ENCODE measurements around the gene KPTN.

DNA sequence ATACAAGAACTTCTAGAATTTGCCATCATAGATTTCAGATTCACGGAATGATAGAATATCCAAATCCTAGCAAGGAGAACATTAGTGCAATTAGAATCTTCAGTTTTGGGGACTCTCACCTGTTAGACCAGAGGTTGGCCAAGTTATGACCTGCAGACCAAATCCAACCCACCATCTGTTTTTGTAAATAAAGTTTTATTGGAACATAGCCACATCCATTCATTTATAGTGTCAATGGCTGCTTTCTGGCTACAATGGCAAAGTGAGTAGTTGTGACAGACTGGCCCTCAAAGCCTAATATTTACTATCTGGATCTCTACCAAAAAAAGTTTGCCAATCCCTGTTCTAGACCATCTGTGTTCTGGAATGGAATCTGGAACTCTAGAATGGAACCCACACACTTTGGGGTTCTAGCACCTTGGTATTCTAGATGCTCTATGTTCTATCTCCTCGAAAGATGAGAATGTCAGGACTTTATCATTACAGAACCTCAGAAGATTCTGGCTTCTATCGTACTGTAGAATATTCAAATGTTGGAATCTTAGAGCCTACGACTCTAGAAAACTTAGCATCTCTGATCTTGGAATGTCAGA lies 2.5 kb downstream of the KPTN start:
- TF ChIP-seq EZH2 (IDR thresholded peaks at IDR 0.05), result no peak
- no peak for TF ChIP-seq YY1 (IDR thresholded peaks at IDR 0.05; ENCODE audit: extremely low read depth, insufficient replicate concordance, low read depth, low read length)
- no peak for TF ChIP-seq POLR2A (IDR thresholded peaks at IDR 0.05; ENCODE audit: borderline replicate concordance, extremely low read depth, insufficient read depth, insufficient read length)
- TF ChIP-seq CTCF (IDR thresholded peaks at IDR 0.05 in 2 of 3, conservative IDR thresholded peaks at IDR 0.05 in 1 of 3; ENCODE audit: borderline replicate concordance in 1 of 3, insufficient read depth in 1 of 3, low read depth in 2 of 3, low read length in 2 of 3), result no peak
- no peak for TF ChIP-seq JUND (IDR thresholded peaks at IDR 0.05)
- TF ChIP-seq ZFX (IDR thresholded peaks at IDR 0.05), result no peak
- TF ChIP-seq TCF7L2 (IDR thresholded peaks at IDR 0.05; ENCODE audit: borderline replicate concordance, extremely low read depth, insufficient read depth, insufficient read length), result no peak
- TF ChIP-seq ZNF274 (IDR thresholded peaks at IDR 0.05; ENCODE audit: low read depth, low read length), result no peak
- no peak for TF ChIP-seq POLR2AphosphoS5 (IDR thresholded peaks at IDR 0.05; ENCODE audit: low read depth, low read length)
- no peak for TF ChIP-seq SP1 (IDR thresholded peaks at IDR 0.05; ENCODE audit: low read depth)
- TF ChIP-seq SIN3A (IDR thresholded peaks at IDR 0.05; ENCODE audit: low read depth), result no peak
- no peak for TF ChIP-seq CBX3 (IDR thresholded peaks at IDR 0.05; ENCODE audit: low read depth)

Measured in HCT116 (cell line).